Activated CD4-positive, alpha-beta T cell treated with anti-CD3 and anti-CD28 coated beads, Interleukin-2, amount 50 U/mL, for 48 hours (primary cell): ENCODE measurements around the gene RETREG3.
"Not testable (repeated sequence)": the region's sequence is repeated elsewhere in the genome, so short reads cannot be mapped to it uniquely, and the experiment has no call there.

Experiments used
- DNase-seq, 2 experiments: peaks; one replicate each; pipeline ENCODE4 v3.0.0-alpha.2; 2020

Gene RETREG3

GRCh38 chr17:42568341-42569111 lies 40.6 kb downstream of the RETREG3 start:
- no peak for DNase-seq

GRCh38 chr17:42566883-42567573 lies 42.1 kb downstream of the RETREG3 start, which contains the start of gene MLX:
Gene MLX, plus strand, starts transcription at chr17:42567100. Its CDS starts 25 bp downstream, at chr17:42567125.
- DNase-seq = peak; percentile 91 to 92

GRCh38 chr17:42566215-42566882 lies 42.8 kb downstream of the RETREG3 start:
- DNase-seq = no peak

- DNase-seq = no peak
Observed at GRCh38 chr17:42565523-42566214, 43.5 kb downstream of the RETREG3 start.

- no peak for DNase-seq
Observed at GRCh38 chr17:42564815-42565522, 44.2 kb downstream of the RETREG3 start.

GRCh38 chr17:42563950-42564349 lies 45.2 kb downstream of the RETREG3 start:
- no peak for DNase-seq

- no peak for DNase-seq
Observed at GRCh38 chr17:42563543-42563942, 45.6 kb downstream of the RETREG3 start.

GRCh38 chr17:42563143-42563509 lies 46.0 kb downstream of the RETREG3 start:
- no peak for DNase-seq

GRCh38 chr17:42562388-42563142 lies 46.6 kb downstream of the RETREG3 start:
- DNase-seq = no peak

GRCh38 chr17:42561897-42562387 lies 47.2 kb downstream of the RETREG3 start, which contains the start of gene COASY:
Gene COASY, plus strand, starts transcription at chr17:42562148. Its CDS starts 475 bp downstream, at chr17:42562623.
- peak; percentile 93 to 97 for DNase-seq

GRCh38 chr17:42560246-42560645 lies 48.9 kb downstream of the RETREG3 start:
- DNase-seq = no peak

- DNase-seq = no peak
Observed at GRCh38 chr17:42559075-42559474, 50.1 kb downstream of the RETREG3 start.

- not testable (repeated sequence) for DNase-seq
Observed at GRCh38 chr17:42555961-42556617, 53.1 kb downstream of the RETREG3 start.

- no peak for DNase-seq
Observed at GRCh38 chr17:42555122-42555622, 54.0 kb downstream of the RETREG3 start.

- DNase-seq = peak; percentile 82 to 84
Observed at GRCh38 chr17:42554250-42555121, 54.7 kb downstream of the RETREG3 start.

GRCh38 chr17:42553866-42554249 lies 55.3 kb downstream of the RETREG3 start:
- DNase-seq = peak in 1 of 2 experiments; percentile 32

- no peak for DNase-seq
Observed at GRCh38 chr17:42553161-42553818, 55.9 kb downstream of the RETREG3 start.

- DNase-seq = not testable (repeated sequence)
Observed at GRCh38 chr17:42552736-42553135, 56.4 kb downstream of the RETREG3 start, which contains the start of gene HSD17B1. Gene HSD17B1, plus strand, starts transcription at chr17:42552923. Its CDS starts 11 bp downstream, at chr17:42552934.
